SK-N-SH treated with all-trans-retinoic acid at 6 μM for 48 hours (cell line): Measurements from ENCODE around the gene FYCO1.

Source experiments
- ARNTL ChIP-seq: fragments of 450-650 bp; formaldehyde crosslinking; IDR thresholded peaks from 2 replicates; pipeline ENCODE4 v1.5.0; 2020; ENCODE audit warnings: low read depth, mild to moderate bottlenecking, moderate library complexity, borderline replicate concordance
- BACH2 ChIP-seq: fragments of 250-450 bp; sonication (Bioruptor Pico); IDR thresholded peaks from 2 replicates; pipeline ENCODE4 v1.9.0; 2021; ENCODE audit warnings: mild to moderate bottlenecking, borderline replicate concordance
- ISL1 ChIP-seq: fragments of 250-450 bp; sonication (Bioruptor Pico); IDR thresholded peaks from 2 replicates; pipeline ENCODE4 v2.1.2; 2022; ENCODE audit warnings: mild to moderate bottlenecking, moderate library complexity
- PATZ1 ChIP-seq: fragments of 250-450 bp; sonication (Bioruptor Pico); IDR thresholded peaks from 2 replicates; pipeline ENCODE4 v1.8.0; 2020; ENCODE audit warnings: mild to moderate bottlenecking, moderate library complexity, borderline replicate concordance
- PPARA ChIP-seq: fragments of 250-450 bp; sonication (Bioruptor Pico); IDR thresholded peaks from 2 replicates; pipeline ENCODE4 v1.5.0; 2020; ENCODE audit warnings: mild to moderate bottlenecking, borderline replicate concordance
- RARB ChIP-seq: fragments of 250-450 bp; sonication (Bioruptor Pico); IDR thresholded peaks from 2 replicates; pipeline ENCODE4 v1.8.0; 2021; ENCODE audit warnings: mild to moderate bottlenecking, moderate library complexity
- ZFP30 ChIP-seq: fragments of 450-650 bp; formaldehyde crosslinking; IDR thresholded peaks from 2 replicates; pipeline ENCODE4 v1.5.0; 2022; ENCODE audit warnings: mild to moderate bottlenecking, moderate library complexity
- ZNF565 ChIP-seq: fragments of 450-650 bp; formaldehyde crosslinking; conservative IDR thresholded peaks from 2 replicates; pipeline ENCODE4 v1.5.0; 2020; ENCODE audit warnings: low read depth, mild to moderate bottlenecking, moderate library complexity
- ZNF70 ChIP-seq: fragments of 450-650 bp; formaldehyde crosslinking; IDR thresholded peaks from 2 replicates; pipeline ENCODE4 v1.5.0; 2020; ENCODE audit warnings: mild to moderate bottlenecking, moderate library complexity
- ZNF8 ChIP-seq: fragments of 450-650 bp; formaldehyde crosslinking; IDR thresholded peaks from 2 replicates; pipeline ENCODE4 v1.5.0; 2020; ENCODE audit warnings: mild to moderate bottlenecking, moderate library complexity

- TF ChIP-seq PATZ1 (CRISPR knock-in tag) (no peak), ISL1 (CRISPR knock-in tag) (no peak), ZNF8 (CRISPR knock-in tag) (no peak), ZNF565 (CRISPR knock-in tag) (no peak), ZNF70 (CRISPR knock-in tag) (no peak), PPARA (CRISPR knock-in tag) (no peak), ARNTL (no peak), ZFP30 (CRISPR knock-in tag) (no peak), RARB (no peak), BACH2 (CRISPR knock-in tag) (no peak)
Measured at GRCh38 chr3:45953536-45953935, 42.1 kb downstream of the FYCO1 start.
